H1 (cell line): Measurements from ENCODE around the gene NMT1.

Experiments
- BACH1 ChIP-seq: IDR thresholded peaks from 2 replicates; pipeline ENCODE4 v1.6.1; 2012; ENCODE audit warnings: low read length, improper control_type of control experiment
- EP300 ChIP-seq, 2 experiments: IDR thresholded peaks; 1 replicate in 1 of 2; 2 replicates in 1 of 2; pipeline ENCODE4 v1.6.1; 2011 to 2012; ENCODE audit warnings: low read depth in 2 of 2, low read length in 2 of 2, mild to moderate bottlenecking in 2 of 2, borderline replicate concordance in 1 of 2, inconsistent platforms in 1 of 2, moderate library complexity in 1 of 2
- EZH2 ChIP-seq: fragments of 200-600 bp; sonication (generic); IDR thresholded peaks from 2 replicates; pipeline ENCODE4 v1.7.1; 2012; ENCODE audit warnings: low read depth, mild to moderate bottlenecking, moderate library complexity, low read length, inconsistent platforms; ENCODE audit not compliant: severe bottlenecking
- HDAC2 ChIP-seq, 2 experiments: fragments of 300-600 bp in 1 of 2; sonication (generic) in 1 of 2; IDR thresholded peaks; 2 replicates each; pipeline ENCODE4 v1.6.1; 2011 to 2012; ENCODE audit warnings: low read depth in 2 of 2, low read length in 2 of 2, mild to moderate bottlenecking in 2 of 2, moderate library complexity in 2 of 2, borderline replicate concordance in 1 of 2, inconsistent platforms in 1 of 2
- JUND ChIP-seq: IDR thresholded peaks from 2 replicates; pipeline ENCODE4 v1.6.1; 2011; ENCODE audit warnings: mild to moderate bottlenecking, improper control_type of control experiment, low read length
- KDM4A ChIP-seq: IDR thresholded peaks from one replicate; pipeline ENCODE4 v1.7.1; 2012; ENCODE audit warnings: low read depth, mild to moderate bottlenecking, moderate library complexity, low read length, inconsistent platforms; ENCODE audit not compliant: severe bottlenecking
- POLR2A ChIP-seq, 2 experiments: IDR thresholded peaks; 1 replicate in 1 of 2; 2 replicates in 1 of 2; pipeline ENCODE4 v1.6.1; 2011; ENCODE audit warnings: low read depth in 2 of 2, low read length in 2 of 2, mild to moderate bottlenecking in 2 of 2; ENCODE audit errors: control extremely low read depth in 1 of 2
- TCF12 ChIP-seq: IDR thresholded peaks from 2 replicates; pipeline ENCODE4 v1.6.1; 2011; ENCODE audit warnings: low read depth, mild to moderate bottlenecking, low read length
- TF ChIP-seq, protein P1 (sequence below), 3 experiments: IDR thresholded peaks; 1 replicate in 2 of 3; 2 replicates in 1 of 3; pipeline versions ENCODE4 v1.5.1 to v1.6.1; 2011; ENCODE audit warnings: low read length in 3 of 3, mild to moderate bottlenecking in 3 of 3, inconsistent platforms in 2 of 3, low read depth in 1 of 3, moderate library complexity in 1 of 3; ENCODE audit not compliant: insufficient read depth in 1 of 3; ENCODE audit errors: control extremely low read depth in 1 of 3
- TF ChIP-seq, protein P2 (sequence below): IDR thresholded peaks from 2 replicates; pipeline ENCODE4 v1.6.1; 2012; ENCODE audit warnings: inconsistent platforms

DNA sequence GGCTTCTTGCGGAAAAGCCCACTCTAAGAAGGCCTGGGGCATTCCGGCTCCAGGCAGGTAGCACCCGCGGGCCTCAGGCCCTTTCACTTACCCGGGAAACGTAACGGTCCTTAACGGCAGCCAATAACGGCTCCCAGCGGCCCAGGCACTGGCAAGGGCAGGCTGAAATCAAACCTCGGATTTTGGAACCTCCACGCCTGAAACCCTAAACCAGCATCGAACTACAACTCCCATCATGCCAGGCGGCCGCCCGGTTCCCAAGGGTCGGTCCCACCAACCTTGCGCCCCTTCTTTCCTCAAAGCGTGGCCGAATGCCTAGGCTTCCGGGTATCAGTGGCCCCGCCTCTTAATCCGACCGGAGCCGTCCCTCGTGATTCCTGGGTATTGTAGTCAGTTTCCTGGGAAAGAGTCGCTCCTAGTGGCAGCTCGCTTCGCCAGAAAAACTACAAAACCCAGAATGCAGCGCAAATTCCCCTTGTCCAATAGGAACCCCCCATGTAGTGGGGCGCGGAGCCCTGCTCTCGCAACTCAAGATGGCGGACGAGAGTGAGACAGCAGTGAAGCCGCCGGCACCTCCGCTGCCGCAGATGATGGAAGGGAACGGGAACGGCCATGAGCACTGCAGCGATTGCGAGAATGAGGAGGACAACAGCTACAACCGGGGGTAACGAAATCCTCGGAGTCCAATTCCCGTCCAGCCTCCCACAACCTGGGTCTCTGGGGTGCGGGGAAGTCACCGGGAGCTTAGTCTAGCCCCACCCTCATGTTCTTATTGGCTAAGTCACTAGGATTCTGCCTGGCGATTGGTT, at the start of gene NMT1:
- peak; percentile 52; the same call in 1 of the 2 replicates for TF ChIP-seq JUND
- TF ChIP-seq, protein P1, sequence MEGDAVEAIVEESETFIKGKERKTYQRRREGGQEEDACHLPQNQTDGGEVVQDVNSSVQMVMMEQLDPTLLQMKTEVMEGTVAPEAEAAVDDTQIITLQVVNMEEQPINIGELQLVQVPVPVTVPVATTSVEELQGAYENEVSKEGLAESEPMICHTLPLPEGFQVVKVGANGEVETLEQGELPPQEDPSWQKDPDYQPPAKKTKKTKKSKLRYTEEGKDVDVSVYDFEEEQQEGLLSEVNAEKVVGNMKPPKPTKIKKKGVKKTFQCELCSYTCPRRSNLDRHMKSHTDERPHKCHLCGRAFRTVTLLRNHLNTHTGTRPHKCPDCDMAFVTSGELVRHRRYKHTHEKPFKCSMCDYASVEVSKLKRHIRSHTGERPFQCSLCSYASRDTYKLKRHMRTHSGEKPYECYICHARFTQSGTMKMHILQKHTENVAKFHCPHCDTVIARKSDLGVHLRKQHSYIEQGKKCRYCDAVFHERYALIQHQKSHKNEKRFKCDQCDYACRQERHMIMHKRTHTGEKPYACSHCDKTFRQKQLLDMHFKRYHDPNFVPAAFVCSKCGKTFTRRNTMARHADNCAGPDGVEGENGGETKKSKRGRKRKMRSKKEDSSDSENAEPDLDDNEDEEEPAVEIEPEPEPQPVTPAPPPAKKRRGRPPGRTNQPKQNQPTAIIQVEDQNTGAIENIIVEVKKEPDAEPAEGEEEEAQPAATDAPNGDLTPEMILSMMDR (IDR thresholded peaks at IDR 0.05; ENCODE audit: control extremely low read depth in 1 of 3, insufficient read depth in 1 of 3, low read depth in 1 of 3, low read length in 3 of 3) = peak in 1 of 3 experiments; percentile 2; a peak in 1 of 4 replicates
- no peak for TF ChIP-seq EZH2
- TF ChIP-seq BACH1 = no peak
- no peak for TF ChIP-seq EP300 (IDR thresholded peaks at IDR 0.05; ENCODE audit: borderline replicate concordance in 1 of 2, low read depth in 2 of 2, low read length in 2 of 2)
- peak; percentile 81 to 87; a peak in 3 of 4 replicates for TF ChIP-seq HDAC2 (IDR thresholded peaks at IDR 0.05; ENCODE audit: borderline replicate concordance in 1 of 2, low read depth in 2 of 2, low read length in 2 of 2)
- TF ChIP-seq, protein P2, sequence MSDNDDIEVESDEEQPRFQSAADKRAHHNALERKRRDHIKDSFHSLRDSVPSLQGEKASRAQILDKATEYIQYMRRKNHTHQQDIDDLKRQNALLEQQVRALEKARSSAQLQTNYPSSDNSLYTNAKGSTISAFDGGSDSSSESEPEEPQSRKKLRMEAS = peak; percentile 54
- TF ChIP-seq TCF12 = 0 out of 2 replicates have a peak, but pooled peaks have one; percentile 52
- peak; percentile 90 to 97 for TF ChIP-seq POLR2A (IDR thresholded peaks at IDR 0.05; ENCODE audit: control extremely low read depth in 1 of 2, low read depth in 2 of 2, low read length in 2 of 2)
- TF ChIP-seq KDM4A = peak; percentile 83
